ENCODE measurements around the gene MTPN.
A peak's percentile ranks its signal among the peaks of the same experiment; 100 is the strongest.

MTPN gene

DNA sequence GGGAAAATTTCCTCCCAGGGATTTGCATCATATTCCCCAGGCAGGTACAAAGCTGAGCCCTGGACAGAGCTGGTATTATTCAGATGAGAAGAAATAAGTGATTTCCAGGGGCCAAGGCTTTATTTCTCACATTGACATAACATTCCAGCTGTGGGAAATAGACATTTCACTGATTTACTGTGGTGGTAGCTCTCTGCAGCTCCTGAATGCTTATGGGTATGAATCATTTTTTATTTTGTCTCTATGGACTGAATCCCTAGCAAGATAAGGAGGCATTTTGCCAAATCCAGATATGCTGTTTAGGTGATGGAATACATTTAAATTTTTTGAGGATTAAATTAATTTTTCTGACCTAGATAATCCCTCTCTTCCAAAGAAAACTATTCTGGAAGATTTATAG is 97.9 kb downstream of the MTPN start:
- CTCF ChIA-PET, result no interaction called here
- H3K27ac ChIP-seq, result no peak overlapping the region
- TF ChIP-seq, protein P1, sequence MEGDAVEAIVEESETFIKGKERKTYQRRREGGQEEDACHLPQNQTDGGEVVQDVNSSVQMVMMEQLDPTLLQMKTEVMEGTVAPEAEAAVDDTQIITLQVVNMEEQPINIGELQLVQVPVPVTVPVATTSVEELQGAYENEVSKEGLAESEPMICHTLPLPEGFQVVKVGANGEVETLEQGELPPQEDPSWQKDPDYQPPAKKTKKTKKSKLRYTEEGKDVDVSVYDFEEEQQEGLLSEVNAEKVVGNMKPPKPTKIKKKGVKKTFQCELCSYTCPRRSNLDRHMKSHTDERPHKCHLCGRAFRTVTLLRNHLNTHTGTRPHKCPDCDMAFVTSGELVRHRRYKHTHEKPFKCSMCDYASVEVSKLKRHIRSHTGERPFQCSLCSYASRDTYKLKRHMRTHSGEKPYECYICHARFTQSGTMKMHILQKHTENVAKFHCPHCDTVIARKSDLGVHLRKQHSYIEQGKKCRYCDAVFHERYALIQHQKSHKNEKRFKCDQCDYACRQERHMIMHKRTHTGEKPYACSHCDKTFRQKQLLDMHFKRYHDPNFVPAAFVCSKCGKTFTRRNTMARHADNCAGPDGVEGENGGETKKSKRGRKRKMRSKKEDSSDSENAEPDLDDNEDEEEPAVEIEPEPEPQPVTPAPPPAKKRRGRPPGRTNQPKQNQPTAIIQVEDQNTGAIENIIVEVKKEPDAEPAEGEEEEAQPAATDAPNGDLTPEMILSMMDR (conservative IDR thresholded peaks at IDR 0.05; ENCODE audit: low read depth), result no peak
- peak; percentile 13 for DNase-seq (ENCODE audit: low spot score)
- POLR2A ChIA-PET (ENCODE audit: low non-redundant PET), result no interaction called here

GRCh38 chr7:135878284-135878683 is 98.9 kb downstream of the MTPN start:
- ChIA-PET POLR2A (ENCODE audit: low non-redundant PET) (no interaction called here), CTCF (no interaction called here)
- TF ChIP-seq, protein P1 (conservative IDR thresholded peaks at IDR 0.05; ENCODE audit: low read depth), result no peak
- no peak overlapping the region for H3K27ac ChIP-seq
- DNase-seq (ENCODE audit: low spot score), result no peak

- ChIA-PET CTCF (no interaction called here), POLR2A (ENCODE audit: low non-redundant PET) (no interaction called here)
- DNase-seq (ENCODE audit: low spot score), result peak; percentile 79
- TF ChIP-seq, protein P1 (conservative IDR thresholded peaks at IDR 0.05; ENCODE audit: low read depth), result no peak
- H3K27ac ChIP-seq, result no peak overlapping the region
Observed at GRCh38 chr7:135877805-135878204, 99.4 kb downstream of the MTPN start.
